Caco-2 (cell line): Measurements from ENCODE around the gene GNB1. TPM values are rescaled to one million over a fixed set of nuclear protein-coding genes. Genes with fewer than 3 reads are reported as not detected.

Source experiments
- BruUV-seq: library from RNA; stranded (reverse); fragments of 400-500 nt; replicated peaks from 2 replicates; lab custom pipeline; 2021; lab: Mats Ljungman, UMichigan
- CTCF ChIA-PET: fragments of 300-600 bp; sonication (Branson Sonifier 250); formaldehyde crosslinking; loops from one replicate; lab custom pipeline; 2022; ENCODE audit warnings: antibody characterized with exemption; lab: Charles Lee
- POLR2A ChIA-PET: fragments of 300-600 bp; sonication (Branson Sonifier 250); formaldehyde crosslinking; loops from one replicate; lab custom pipeline; 2022; ENCODE audit warnings: antibody characterized with exemption; lab: Charles Lee
- DNase-seq, 2 experiments: peaks; one replicate each; pipeline versions ENCODE4 v3.0.0 to v3.0.0-alpha.2; 2020 to 2022
- H3K27me3 ChIP-seq: replicated peaks from 2 replicates; pipeline ENCODE4 v1.6.0; 2011; ENCODE audit warnings: low read length; ENCODE audit not compliant: control insufficient read depth, insufficient read depth
- H3K36me3 ChIP-seq: 2 replicates; pipeline ENCODE4 v1.5.1; 2011; ENCODE audit warnings: low read length; ENCODE audit not compliant: control insufficient read depth, insufficient read depth
- H3K4me1 ChIP-seq: fragments of 250-450 bp; sonication (Bioruptor Pico); 2 replicates; pipeline ENCODE4 v1.5.1; 2020; ENCODE audit warnings: mild to moderate bottlenecking
- H3K4me3 ChIP-seq: 2 replicates; pipeline ENCODE4 v1.5.1; 2011; ENCODE audit warnings: low read depth, mild to moderate bottlenecking, control low read depth, low read length
- H3K9me3 ChIP-seq: fragments of 250-450 bp; sonication (Bioruptor Pico); 2 replicates; pipeline ENCODE4 v1.5.1; 2020; ENCODE audit warnings: mild to moderate bottlenecking, moderate library complexity
- H3K27ac Mint-ChIP-seq: one replicate; pipeline ENCODE4 v1.8.0; 2022; ENCODE audit warnings: mixed read lengths; ENCODE audit not compliant: unreplicated experiment
- H3K27me3 Mint-ChIP-seq: one replicate; pipeline ENCODE4 v1.8.0; 2022; ENCODE audit warnings: mixed read lengths; ENCODE audit not compliant: insufficient read depth, unreplicated experiment
- H3K36me3 Mint-ChIP-seq: one replicate; pipeline ENCODE4 v1.8.0; 2022; ENCODE audit warnings: mild to moderate bottlenecking, mixed read lengths; ENCODE audit not compliant: insufficient read depth, unreplicated experiment
- H3K4me1 Mint-ChIP-seq: one replicate; pipeline ENCODE4 v1.8.0; 2022; ENCODE audit warnings: low read depth, mixed read lengths; ENCODE audit not compliant: unreplicated experiment
- H3K4me3 Mint-ChIP-seq: one replicate; pipeline ENCODE4 v1.8.0; 2022; ENCODE audit warnings: mild to moderate bottlenecking, moderate library complexity, mixed read lengths; ENCODE audit not compliant: unreplicated experiment
- H3K9me3 Mint-ChIP-seq: one replicate; pipeline ENCODE4 v1.8.0; 2022; ENCODE audit warnings: mixed read lengths; ENCODE audit not compliant: unreplicated experiment
- intact Hi-C: fragments of 100-400 bp; cut with micrococcal nuclease; formaldehyde crosslinking; loops from one replicate; pipeline ENCODE4 v1.10.0; 2022; ENCODE audit not compliant: unreplicated experiment
- total RNA-seq: library from RNA; stranded (reverse); gene quantifications from 2 replicates; pipeline ENCODE4 v1.2.3, GENCODE V29; 2022
- TF ChIP-seq, protein P1 (sequence below), 2 experiments: fragments of 200-600 bp in 1 of 2; IDR thresholded peaks; 1 replicate in 1 of 2; 2 replicates in 1 of 2; pipeline versions ENCODE4 v1.5.1 to v1.8.0; 2011 to 2022; ENCODE audit warnings: antibody characterized with exemption in 1 of 2, control low read depth in 1 of 2, inconsistent platforms in 1 of 2, low read depth in 1 of 2, low read length in 1 of 2, mild to moderate bottlenecking in 1 of 2, moderate library complexity in 1 of 2; ENCODE audit not compliant: insufficient read depth in 1 of 2, severe bottlenecking in 1 of 2, unreplicated experiment in 1 of 2

Gene GNB1
- total RNA-seq, 1 experiment from 2014 or later, result 301 TPM

DNA sequence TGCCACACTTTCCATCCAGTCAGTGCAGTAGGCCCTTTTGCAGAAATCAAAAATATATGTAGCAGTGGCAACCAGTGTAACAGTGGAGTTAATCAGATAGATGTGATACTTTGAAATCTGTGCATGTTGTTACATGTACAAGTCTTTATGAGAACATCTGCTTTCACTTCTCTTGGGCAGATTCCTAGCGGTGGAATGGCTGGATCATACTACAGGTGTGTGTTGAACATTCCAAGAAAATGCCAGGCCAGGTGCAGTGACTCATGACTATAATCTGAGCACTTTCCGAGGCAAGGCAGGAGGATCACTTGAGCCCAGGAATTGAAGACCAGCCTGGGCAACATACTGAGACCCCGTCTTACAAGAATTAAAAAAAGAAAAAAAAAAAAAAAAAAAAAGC, 55.3 kb downstream of the GNB1 start:
- POLR2A ChIA-PET, result no interaction called here

DNA sequence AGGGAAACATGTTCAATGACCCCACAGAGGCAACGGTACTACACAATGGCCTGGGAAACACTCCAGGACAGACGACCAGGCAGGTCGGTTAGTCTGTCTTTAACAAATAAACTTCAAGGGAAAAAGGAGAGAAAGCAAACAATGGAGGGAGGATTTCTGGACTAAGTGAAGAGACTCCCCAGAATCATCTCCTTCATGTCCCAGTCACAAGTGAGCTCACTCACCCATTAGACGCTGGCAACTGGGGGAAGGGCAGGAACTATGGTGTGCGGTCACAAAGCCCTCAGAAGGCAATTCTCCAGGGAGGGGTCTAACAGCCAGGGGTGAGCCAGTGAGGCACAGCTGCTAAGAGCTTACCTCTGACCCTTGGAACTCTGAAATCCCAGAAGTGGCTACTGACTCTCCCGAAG, 57.0 kb downstream of the GNB1 start:
- TF ChIP-seq, protein P1, sequence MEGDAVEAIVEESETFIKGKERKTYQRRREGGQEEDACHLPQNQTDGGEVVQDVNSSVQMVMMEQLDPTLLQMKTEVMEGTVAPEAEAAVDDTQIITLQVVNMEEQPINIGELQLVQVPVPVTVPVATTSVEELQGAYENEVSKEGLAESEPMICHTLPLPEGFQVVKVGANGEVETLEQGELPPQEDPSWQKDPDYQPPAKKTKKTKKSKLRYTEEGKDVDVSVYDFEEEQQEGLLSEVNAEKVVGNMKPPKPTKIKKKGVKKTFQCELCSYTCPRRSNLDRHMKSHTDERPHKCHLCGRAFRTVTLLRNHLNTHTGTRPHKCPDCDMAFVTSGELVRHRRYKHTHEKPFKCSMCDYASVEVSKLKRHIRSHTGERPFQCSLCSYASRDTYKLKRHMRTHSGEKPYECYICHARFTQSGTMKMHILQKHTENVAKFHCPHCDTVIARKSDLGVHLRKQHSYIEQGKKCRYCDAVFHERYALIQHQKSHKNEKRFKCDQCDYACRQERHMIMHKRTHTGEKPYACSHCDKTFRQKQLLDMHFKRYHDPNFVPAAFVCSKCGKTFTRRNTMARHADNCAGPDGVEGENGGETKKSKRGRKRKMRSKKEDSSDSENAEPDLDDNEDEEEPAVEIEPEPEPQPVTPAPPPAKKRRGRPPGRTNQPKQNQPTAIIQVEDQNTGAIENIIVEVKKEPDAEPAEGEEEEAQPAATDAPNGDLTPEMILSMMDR (IDR thresholded peaks at IDR 0.05; ENCODE audit: insufficient read depth in 1 of 2, low read depth in 1 of 2, low read length in 1 of 2, severe bottlenecking in 1 of 2, unreplicated experiment in 1 of 2), result no peak
- BruUV-seq, result no TSS peak
- no peaks in the 10 kb centered on the region for H3K27me3 ChIP-seq
- Mint-ChIP-seq H3K27ac (no peak overlapping the region), H3K27me3 (no peaks in the 10 kb centered on the region), H3K9me3 (no peaks in the 10 kb centered on the region), H3K4me1 (no peaks in the 10 kb centered on the region), H3K4me3 (no peak overlapping the region), H3K36me3 (peaks cover 90% of the 10 kb centered on the region)
- DNase-seq, result no peak
- CTCF ChIA-PET, result no interaction called here
- no peak overlapping the region for H3K4me3 ChIP-seq
- intact Hi-C loops, result no loop called here
- H3K36me3 ChIP-seq, result no peaks in the 10 kb centered on the region; the same call in 1 of the 2 replicates
- no peaks in the 10 kb centered on the region for H3K4me1 ChIP-seq
- POLR2A ChIA-PET, result no interaction called here
- H3K9me3 ChIP-seq, result no peaks in the 10 kb centered on the region

More for the DNA sequence above, 55.3 kb downstream of the GNB1 start:
- Histone ChIP-seq H3K4me1 (no peaks in the 10 kb centered on the region), H3K36me3 (no peaks in the 10 kb centered on the region; the same call in 1 of the 2 replicates), H3K4me3 (no peak overlapping the region), H3K9me3 (no peaks in the 10 kb centered on the region), H3K27me3 (no peaks in the 10 kb centered on the region)
- Mint-ChIP-seq H3K9me3 (no peaks in the 10 kb centered on the region), H3K4me3 (no peak overlapping the region), H3K4me1 (no peaks in the 10 kb centered on the region), H3K36me3 (peaks cover 82% of the 10 kb centered on the region), H3K27ac (no peak overlapping the region), H3K27me3 (no peaks in the 10 kb centered on the region)
- CTCF ChIA-PET, result no interaction called here
- BruUV-seq, result no TSS peak
- DNase-seq, result no peak
- TF ChIP-seq, protein P1 (IDR thresholded peaks at IDR 0.05; ENCODE audit: insufficient read depth in 1 of 2, low read depth in 1 of 2, low read length in 1 of 2, severe bottlenecking in 1 of 2, unreplicated experiment in 1 of 2), result no peak
- intact Hi-C loops, result no loop called here

DNA sequence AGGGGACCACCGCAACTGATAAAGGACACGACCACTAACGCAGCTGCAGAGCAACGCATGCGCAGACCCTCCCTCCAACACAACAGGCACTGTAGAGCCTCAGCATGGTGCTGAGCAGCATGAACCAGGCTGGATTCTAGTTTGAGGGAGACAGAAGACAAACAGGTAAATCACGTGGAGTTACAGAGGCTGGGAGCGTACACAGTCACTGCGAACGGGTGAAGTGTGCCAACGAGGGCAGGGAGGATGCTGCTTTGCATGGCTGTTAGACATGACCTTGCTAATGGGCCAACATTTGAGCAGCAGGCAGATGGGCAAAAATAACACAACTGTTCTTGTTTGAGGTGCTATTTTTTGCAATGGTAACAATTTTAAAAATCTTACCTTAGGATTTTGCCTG, 57.4 kb downstream of the GNB1 start:
- Histone ChIP-seq H3K36me3 (no peaks in the 10 kb centered on the region; the same call in 1 of the 2 replicates), H3K9me3 (no peaks in the 10 kb centered on the region), H3K4me3 (no peak overlapping the region), H3K4me1 (no peaks in the 10 kb centered on the region), H3K27me3 (no peaks in the 10 kb centered on the region)
- ChIA-PET CTCF (no interaction called here), POLR2A (no interaction called here)
- no peak overlapping the region for H3K4me3 Mint-ChIP-seq
- intact Hi-C loops, result no loop called here
- H3K27ac Mint-ChIP-seq, result no peak overlapping the region
- no peak for DNase-seq
- H3K36me3 Mint-ChIP-seq, result peaks cover 91% of the 10 kb centered on the region
- no peaks in the 10 kb centered on the region for H3K9me3 Mint-ChIP-seq
- no peaks in the 10 kb centered on the region for H3K27me3 Mint-ChIP-seq
- no TSS peak for BruUV-seq
- H3K4me1 Mint-ChIP-seq, result no peaks in the 10 kb centered on the region
- TF ChIP-seq, protein P1 (IDR thresholded peaks at IDR 0.05; ENCODE audit: insufficient read depth in 1 of 2, low read depth in 1 of 2, low read length in 1 of 2, severe bottlenecking in 1 of 2, unreplicated experiment in 1 of 2), result no peak
